H54 (cell line): ENCODE results near the gene MSANTD7.

Source experiments
- DNase-seq: peaks from one replicate; pipeline ENCODE4 v3.0.0; 2011; ENCODE audit warnings: low spot score, mixed read lengths; ENCODE audit not compliant: insufficient read length
- FAIRE-seq: peaks from 3 replicates; lab custom pipeline; 2011; peaks lifted over from hg19 to GRCh38; lab: Jason Lieb, UNC
- POLR2A ChIP-seq: IDR thresholded peaks from 2 replicates; pipeline ENCODE4 v1.6.1; 2011; ENCODE audit warnings: low read depth, mild to moderate bottlenecking, low read length

The MSANTD7 gene

GRCh38 chr10:14880229-14880628, 42.1 kb downstream of the MSANTD7 start:
- no peak for FAIRE-seq
- TF ChIP-seq POLR2A, result no peak
- DNase-seq, result no peak

- no peak for FAIRE-seq
These were observed 46.0 kb downstream of the MSANTD7 start for GRCh38 chr10:14884082-14884481.

More at GRCh38 chr10:14884082-14884481, 46.0 kb downstream of the MSANTD7 start:
- no peak for DNase-seq
- TF ChIP-seq POLR2A, result no peak
